Chondrocyte (in vitro differentiated cells): ENCODE results near the gene ARHGAP24. TPM values are rescaled to one million over a fixed set of nuclear protein-coding genes. Genes with fewer than 3 reads are reported as not detected.
"Not testable (repeated sequence)": the region's sequence is repeated elsewhere in the genome, so short reads cannot be mapped to it uniquely, and the experiment has no call there.

Experiments used
- DNase-seq: peaks from one replicate; pipeline ENCODE4 v3.0.0; 2021; ENCODE audit warnings: mixed read lengths, low spot score
- H3K27ac Mint-ChIP-seq: one replicate; pipeline ENCODE4 v1.8.0; 2021; ENCODE audit warnings: mild to moderate bottlenecking, moderate library complexity, mixed read lengths; ENCODE audit not compliant: unreplicated experiment
- H3K27me3 Mint-ChIP-seq: 2 replicates; pipeline ENCODE4 v1.8.0; 2021; ENCODE audit warnings: low read depth, mixed read lengths
- H3K36me3 Mint-ChIP-seq: 2 replicates; pipeline ENCODE4 v1.8.0; 2021; ENCODE audit warnings: low read depth, mixed read lengths
- H3K4me1 Mint-ChIP-seq: 2 replicates; pipeline ENCODE4 v1.8.0; 2021; ENCODE audit warnings: low read depth, mild to moderate bottlenecking, mixed read lengths
- H3K4me3 Mint-ChIP-seq: one replicate; pipeline ENCODE4 v1.8.0; 2021; ENCODE audit warnings: mild to moderate bottlenecking, moderate library complexity, mixed read lengths; ENCODE audit not compliant: unreplicated experiment
- H3K9me3 Mint-ChIP-seq: 2 replicates; pipeline ENCODE4 v1.8.0; 2021; ENCODE audit warnings: low read depth, mixed read lengths
- CTCF ChIP-seq: fragments of 200-600 bp; sonication (generic); IDR thresholded peaks from 2 replicates; pipeline ENCODE4 v1.5.0; 2021; ENCODE audit warnings: antibody characterized with exemption, mild to moderate bottlenecking, moderate library complexity
- total RNA-seq: library from RNA; stranded (reverse); gene quantifications from 3 replicates; pipeline ENCODE4 v1.2.1, GENCODE V29; 2021

The ARHGAP24 gene
- total RNA-seq, 1 donor from 2014 or later = 22.0 TPM

- TF ChIP-seq CTCF = no peak
These were observed 24.6 kb downstream of the ARHGAP24 start for GRCh38 chr4:85499573-85499972.

GRCh38 chr4:85500110-85500867 is 25.3 kb downstream of the ARHGAP24 start:
- no peak for TF ChIP-seq CTCF

More at GRCh38 chr4:85499573-85499972, 24.6 kb downstream of the ARHGAP24 start:
- H3K9me3 Mint-ChIP-seq = no peaks in the 10 kb centered on the region
- H3K4me3 Mint-ChIP-seq = no peak overlapping the region
- peaks cover 10% of the 10 kb centered on the region for H3K4me1 Mint-ChIP-seq
- H3K36me3 Mint-ChIP-seq = peaks cover 4% of the 10 kb centered on the region
- H3K27me3 Mint-ChIP-seq = peaks cover 6% of the 10 kb centered on the region
- H3K27ac Mint-ChIP-seq = no peak overlapping the region
- DNase-seq = no peak

GRCh38 chr4:85501145-85501544 is 26.2 kb downstream of the ARHGAP24 start:
- H3K27me3 Mint-ChIP-seq, H3K9me3 Mint-ChIP-seq, H3K27ac Mint-ChIP-seq, DNase-seq, H3K36me3 Mint-ChIP-seq, H3K4me1 Mint-ChIP-seq, H3K4me3 Mint-ChIP-seq: not testable (repeated sequence)

More at GRCh38 chr4:85500110-85500867, 25.3 kb downstream of the ARHGAP24 start:
- Mint-ChIP-seq H3K4me1 (peaks cover 10% of the 10 kb centered on the region), H3K4me3 (no peak overlapping the region), H3K27ac (no peak overlapping the region), H3K36me3 (peaks cover 7% of the 10 kb centered on the region), H3K9me3 (peaks cover 5% of the 10 kb centered on the region), H3K27me3 (peaks cover 6% of the 10 kb centered on the region)
- DNase-seq = no peak

GRCh38 chr4:85508654-85509053 is 33.7 kb downstream of the ARHGAP24 start:
- Mint-ChIP-seq H3K4me1 (peaks cover 4% of the 10 kb centered on the region), H3K36me3 (peaks cover 8% of the 10 kb centered on the region), H3K27me3 (peaks cover 5% of the 10 kb centered on the region), H3K9me3 (peaks cover 7% of the 10 kb centered on the region), H3K4me3 (no peak overlapping the region), H3K27ac (no peak overlapping the region)
- TF ChIP-seq CTCF = no peak
- DNase-seq = no peak

GRCh38 chr4:85509882-85510631 is 35.1 kb downstream of the ARHGAP24 start:
- Mint-ChIP-seq H3K36me3 (peaks cover 3% of the 10 kb centered on the region), H3K27ac (no peak overlapping the region), H3K4me3 (no peak overlapping the region), H3K9me3 (peaks cover 4% of the 10 kb centered on the region), H3K4me1 (peaks cover 4% of the 10 kb centered on the region), H3K27me3 (peaks cover 2% of the 10 kb centered on the region)
- DNase-seq = no peak
- no peak for TF ChIP-seq CTCF
